ENCODE measurements around the gene ZBTB44. TPM values are rescaled to one million over a fixed set of nuclear protein-coding genes. Genes with fewer than 3 reads are reported as not detected.
"Not testable (repeated sequence)": the region's sequence is repeated elsewhere in the genome, so short reads cannot be mapped to it uniquely, and the experiment has no call there.

The ZBTB44 gene
- total RNA-seq, 2 experiments from 2014 or later = 35.0 to 39.8 TPM

GRCh38 chr11:130243816-130244215 is 70.9 kb downstream of the ZBTB44 start:
- Mint-ChIP-seq H3K4me3 (no peak overlapping the region), H3K27me3 (ENCODE audit: low read depth) (no peaks in the 10 kb centered on the region), H3K36me3 (ENCODE audit: low read depth) (peaks cover 13% of the 10 kb centered on the region), H3K27ac (no peak overlapping the region), H3K4me1 (ENCODE audit: low read depth) (peaks cover 26% of the 10 kb centered on the region), H3K9me3 (no peaks in the 10 kb centered on the region)
- intact Hi-C loops (cut with micrococcal nuclease) = no loop called here
- no peak for DNase-seq
- CTCF ChIA-PET = interaction anchor here (0.9 kb wide), 1 partner anchor 31 kb away, joined by 3 read pairs; no protein-coding TSS in a partner anchor

GRCh38 chr11:130241713-130242112 is 73.0 kb downstream of the ZBTB44 start:
- H3K27ac Mint-ChIP-seq = no peak overlapping the region

GRCh38 chr11:130237282-130238006 is 77.3 kb downstream of the ZBTB44 start:
- Mint-ChIP-seq H3K9me3 (no peaks in the 10 kb centered on the region), H3K4me3 (no peak overlapping the region), H3K4me1 (ENCODE audit: low read depth) (no peaks in the 10 kb centered on the region), H3K36me3 (ENCODE audit: low read depth) (peaks cover 19% of the 10 kb centered on the region), H3K27me3 (ENCODE audit: low read depth) (no peaks in the 10 kb centered on the region), H3K27ac (no peak overlapping the region)
- CTCF ChIA-PET = interaction anchor here (0.8 kb wide), 1 partner anchor 25 kb away, joined by 3 read pairs; no protein-coding TSS in a partner anchor
- DNase-seq = no peak
- intact Hi-C loops (cut with micrococcal nuclease) = no loop called here

More at GRCh38 chr11:130241713-130242112, 73.0 kb downstream of the ZBTB44 start:
- no peak for DNase-seq
- Mint-ChIP-seq H3K36me3 (ENCODE audit: low read depth) (peaks cover 17% of the 10 kb centered on the region), H3K27me3 (ENCODE audit: low read depth) (no peaks in the 10 kb centered on the region), H3K4me1 (ENCODE audit: low read depth) (peaks cover 15% of the 10 kb centered on the region), H3K4me3 (no peak overlapping the region), H3K9me3 (no peaks in the 10 kb centered on the region)
- intact Hi-C loops (cut with micrococcal nuclease) = no loop called here
- CTCF ChIA-PET = no interaction called here

GRCh38 chr11:130234315-130234714 is 80.4 kb downstream of the ZBTB44 start:
- Mint-ChIP-seq H3K4me1 (ENCODE audit: low read depth) (no peaks in the 10 kb centered on the region), H3K27me3 (ENCODE audit: low read depth) (no peaks in the 10 kb centered on the region), H3K36me3 (ENCODE audit: low read depth) (peaks cover 15% of the 10 kb centered on the region), H3K27ac (no peak overlapping the region), H3K9me3 (no peaks in the 10 kb centered on the region), H3K4me3 (no peak overlapping the region)
- intact Hi-C loops (cut with micrococcal nuclease) = no loop called here
- no peak for DNase-seq
- CTCF ChIA-PET = interaction anchor here (0.5 kb wide), 1 partner anchor 743 kb away, joined by 3 read pairs; no protein-coding TSS in a partner anchor

- H3K4me1 Mint-ChIP-seq (ENCODE audit: low read depth); H3K27ac Mint-ChIP-seq; intact Hi-C loops (cut with micrococcal nuclease); H3K9me3 Mint-ChIP-seq; H3K27me3 Mint-ChIP-seq (ENCODE audit: low read depth); H3K4me3 Mint-ChIP-seq; DNase-seq: not testable (repeated sequence)
- CTCF ChIA-PET = interaction anchor here (0.5 kb wide), 1 partner anchor 743 kb away, joined by 3 read pairs; no protein-coding TSS in a partner anchor
- H3K36me3 Mint-ChIP-seq (ENCODE audit: low read depth) = peaks cover 13% of the 10 kb centered on the region
Observed at GRCh38 chr11:130233888-130234287, 80.8 kb downstream of the ZBTB44 start.

GRCh38 chr11:130233486-130233885 is 81.2 kb downstream of the ZBTB44 start:
- H3K27me3 Mint-ChIP-seq (ENCODE audit: low read depth); DNase-seq; intact Hi-C loops (cut with micrococcal nuclease); H3K4me1 Mint-ChIP-seq (ENCODE audit: low read depth); CTCF ChIA-PET; H3K9me3 Mint-ChIP-seq; H3K4me3 Mint-ChIP-seq; H3K27ac Mint-ChIP-seq: not testable (repeated sequence)
- peaks cover 12% of the 10 kb centered on the region for H3K36me3 Mint-ChIP-seq (ENCODE audit: low read depth)

GRCh38 chr11:130227373-130227772 is 87.3 kb downstream of the ZBTB44 start:
- Mint-ChIP-seq H3K36me3 (ENCODE audit: low read depth) (no peaks in the 10 kb centered on the region), H3K4me1 (ENCODE audit: low read depth) (no peaks in the 10 kb centered on the region), H3K4me3 (no peak overlapping the region), H3K27ac (no peak overlapping the region), H3K27me3 (ENCODE audit: low read depth) (no peaks in the 10 kb centered on the region), H3K9me3 (no peaks in the 10 kb centered on the region)
- CTCF ChIA-PET = interaction anchor here (0.6 kb wide), 1 partner anchor 237 kb away, joined by 3 read pairs; no protein-coding TSS in a partner anchor
- no peak for DNase-seq
- intact Hi-C loops (cut with micrococcal nuclease) = no loop called here

GRCh38 chr11:130223291-130223971 is 91.3 kb downstream of the ZBTB44 start:
- no peak for DNase-seq
- Mint-ChIP-seq H3K4me1 (ENCODE audit: low read depth) (no peaks in the 10 kb centered on the region), H3K27ac (no peak overlapping the region), H3K36me3 (ENCODE audit: low read depth) (no peaks in the 10 kb centered on the region), H3K27me3 (ENCODE audit: low read depth) (no peaks in the 10 kb centered on the region), H3K4me3 (no peak overlapping the region), H3K9me3 (no peaks in the 10 kb centered on the region)
- intact Hi-C loops (cut with micrococcal nuclease) = no loop called here
- CTCF ChIA-PET = interaction anchor here (2.0 kb wide), 1 partner anchor 11 kb away, joined by 15 read pairs; no protein-coding TSS in a partner anchor

GRCh38 chr11:130220311-130221035 is 94.2 kb downstream of the ZBTB44 start:
- H3K27ac Mint-ChIP-seq = no peak overlapping the region
- no peak for DNase-seq
- CTCF ChIA-PET = no interaction called here
- H3K27me3 Mint-ChIP-seq (ENCODE audit: low read depth) = no peaks in the 10 kb centered on the region
- H3K4me3 Mint-ChIP-seq = no peak overlapping the region
- H3K9me3 Mint-ChIP-seq = no peaks in the 10 kb centered on the region
- intact Hi-C loops (cut with micrococcal nuclease) = no loop called here
- no peaks in the 10 kb centered on the region for H3K36me3 Mint-ChIP-seq (ENCODE audit: low read depth)
- no peaks in the 10 kb centered on the region for H3K4me1 Mint-ChIP-seq (ENCODE audit: low read depth)

GRCh38 chr11:130219148-130219547 is 95.6 kb downstream of the ZBTB44 start:
- no peaks in the 10 kb centered on the region for H3K4me1 Mint-ChIP-seq (ENCODE audit: low read depth)
- no peak overlapping the region for H3K4me3 Mint-ChIP-seq
- CTCF ChIA-PET = interaction anchor here (0.6 kb wide), 1 partner anchor 1737 kb away, joined by 7 read pairs; no protein-coding TSS in a partner anchor
- no peaks in the 10 kb centered on the region for H3K27me3 Mint-ChIP-seq (ENCODE audit: low read depth)
- intact Hi-C loops (cut with micrococcal nuclease) = no loop called here
- no peak for DNase-seq
- H3K9me3 Mint-ChIP-seq = no peaks in the 10 kb centered on the region
- no peak overlapping the region for H3K27ac Mint-ChIP-seq
- no peaks in the 10 kb centered on the region for H3K36me3 Mint-ChIP-seq (ENCODE audit: low read depth)

GRCh38 chr11:130218501-130219070 is 96.1 kb downstream of the ZBTB44 start:
- no peaks in the 10 kb centered on the region for H3K9me3 Mint-ChIP-seq
- intact Hi-C loops (cut with micrococcal nuclease) = no loop called here
- no peaks in the 10 kb centered on the region for H3K27me3 Mint-ChIP-seq (ENCODE audit: low read depth)
- CTCF ChIA-PET = interaction anchor here (0.8 kb wide), 1 partner anchor 216 kb away, joined by 3 read pairs; no protein-coding TSS in a partner anchor
- no peaks in the 10 kb centered on the region for H3K36me3 Mint-ChIP-seq (ENCODE audit: low read depth)
- no peak for DNase-seq
- no peaks in the 10 kb centered on the region for H3K4me1 Mint-ChIP-seq (ENCODE audit: low read depth)
- no peak overlapping the region for H3K27ac Mint-ChIP-seq
- no peak overlapping the region for H3K4me3 Mint-ChIP-seq

Data from activated naive CD4-positive, alpha-beta T cell treated with anti-CD3 and anti-CD28 coated beads for 36 hours (primary cell).